Esophagus squamous epithelium (tissue), 4 donors: ENCODE data around the gene CTSE.
A peak's percentile ranks its signal among the peaks of the same experiment; 100 is the strongest.

Experiments
- CTCF ChIP-seq, 6 experiments: fragments of 450-650 bp in 4 of 6; fragments of 200-600 bp in 2 of 6; sonication (generic) in 2 of 6; IDR thresholded peaks; one replicate each; pipeline ENCODE4 v1.5.1; 2016 to 2019; ENCODE audit warnings: antibody characterized with exemption in 6 of 6, mild to moderate bottlenecking in 4 of 6, moderate library complexity in 4 of 6
- POLR2A ChIP-seq, 4 donors: fragments of 450-650 bp; IDR thresholded peaks; one replicate each; pipeline ENCODE4 v1.6.1; 2017; ENCODE audit warnings: antibody characterized with exemption in 4 of 4, mild to moderate bottlenecking in 4 of 4, moderate library complexity in 3 of 4

GRCh38 chr1:206002871-206003801 is 20.6 kb downstream of the CTSE start, which contains the start of gene RAB7B:
- no peak for TF ChIP-seq CTCF (IDR thresholded peaks at IDR 0.05)
- peak in 1 of 4 donors; percentile 50 for TF ChIP-seq POLR2A (IDR thresholded peaks at IDR 0.05)
